Measurements from ENCODE around the gene CNPY4. TPM values are rescaled to one million over a fixed set of nuclear protein-coding genes. Genes with fewer than 3 reads are reported as not detected.
A peak's percentile ranks its signal among the peaks of the same experiment; 100 is the strongest.

The CNPY4 gene
- total RNA-seq, 2 donors from 2014 or later = 15.0 to 21.6 TPM

DNA sequence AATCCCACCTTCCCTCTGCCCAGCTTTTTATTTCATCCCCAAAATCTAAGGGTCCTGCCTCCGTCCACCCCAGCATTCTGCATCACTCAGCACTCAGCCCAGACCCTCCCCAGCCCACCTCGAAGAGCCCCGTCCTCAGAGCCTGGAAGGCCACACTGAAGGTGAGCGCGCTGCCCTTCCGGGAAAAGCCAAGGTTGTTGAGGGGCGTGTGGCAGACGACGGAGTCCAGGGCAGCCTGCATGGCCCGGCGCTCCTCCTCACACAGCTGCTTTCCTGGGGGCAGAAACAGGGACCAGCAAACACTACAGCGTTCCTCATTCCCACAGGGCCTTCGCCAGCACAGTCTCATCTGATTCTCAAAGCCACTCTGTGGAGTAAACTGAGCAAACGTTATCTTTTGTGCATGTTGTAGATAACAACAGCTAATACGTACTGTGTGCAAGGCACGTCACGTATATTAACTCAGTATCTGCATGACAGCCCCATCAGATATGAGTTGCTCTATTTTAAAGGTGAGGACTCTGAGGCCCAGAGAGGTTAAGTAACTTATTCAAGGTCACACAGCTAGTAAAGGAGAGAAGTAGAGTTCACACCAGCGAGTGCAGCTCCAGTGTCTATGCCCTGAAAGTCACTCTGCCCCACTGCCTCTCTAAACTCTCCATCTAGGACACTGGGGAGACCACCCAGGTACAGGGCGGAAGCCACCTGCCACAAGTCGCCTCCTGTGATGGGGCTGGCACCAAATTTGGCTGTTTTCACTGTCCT lies 36.3 kb downstream of the CNPY4 start:
- Mint-ChIP-seq H3K27ac (peak overlapping the region; percentile 86), H3K36me3 (ENCODE audit: low read depth) (peaks cover 66% of the 10 kb centered on the region), H3K27me3 (no peaks in the 10 kb centered on the region), H3K4me1 (peaks cover 14% of the 10 kb centered on the region), H3K9me3 (no peaks in the 10 kb centered on the region), H3K4me3 (no peak overlapping the region)
- no peak for ATAC-seq (replicated peaks)

DNA sequence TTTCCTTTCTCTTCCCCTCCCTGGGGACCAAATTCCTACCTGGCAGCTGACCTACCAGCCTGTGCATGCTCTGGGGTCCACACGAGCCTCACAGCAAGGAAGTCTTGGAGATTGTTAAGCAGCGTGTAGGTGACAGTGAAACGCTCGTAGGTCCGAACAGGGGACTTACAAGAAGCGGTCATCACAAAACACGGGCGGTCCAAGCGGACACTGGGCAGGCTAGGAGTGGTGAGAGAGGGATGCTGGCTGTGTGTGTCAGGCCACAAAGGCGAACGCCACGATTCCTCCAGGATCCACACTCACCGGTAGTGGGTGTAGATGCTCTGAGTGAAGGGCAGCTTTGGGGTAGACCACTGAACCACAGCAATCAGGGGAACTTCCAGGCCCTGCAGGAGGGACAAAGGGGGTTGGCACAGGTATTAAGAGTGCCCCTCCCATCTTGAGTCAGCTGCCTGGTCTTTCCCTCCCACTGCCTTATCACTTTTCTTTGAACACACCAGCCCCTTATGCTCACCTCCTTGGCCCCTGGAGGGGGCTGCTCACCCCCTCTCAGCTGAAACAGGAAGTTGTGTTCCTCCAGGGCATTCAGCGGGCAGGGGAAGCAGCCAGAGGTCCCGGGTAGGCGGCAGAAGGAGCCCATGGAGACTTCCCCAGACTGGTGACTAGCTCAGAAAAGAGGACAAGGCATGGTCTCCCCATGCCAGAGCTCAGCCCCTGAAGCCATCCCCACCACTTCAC lies 37.1 kb downstream of the CNPY4 start:
- H3K27ac Mint-ChIP-seq = peak overlapping the region; percentile 86
- peak overlapping the region; percentile 82 for H3K4me3 Mint-ChIP-seq
- no peaks in the 10 kb centered on the region for H3K9me3 Mint-ChIP-seq
- H3K36me3 Mint-ChIP-seq (ENCODE audit: low read depth) = peaks cover 60% of the 10 kb centered on the region
- ATAC-seq (replicated peaks) = no peak
- no peaks in the 10 kb centered on the region for H3K27me3 Mint-ChIP-seq
- peaks cover 14% of the 10 kb centered on the region for H3K4me1 Mint-ChIP-seq

DNA sequence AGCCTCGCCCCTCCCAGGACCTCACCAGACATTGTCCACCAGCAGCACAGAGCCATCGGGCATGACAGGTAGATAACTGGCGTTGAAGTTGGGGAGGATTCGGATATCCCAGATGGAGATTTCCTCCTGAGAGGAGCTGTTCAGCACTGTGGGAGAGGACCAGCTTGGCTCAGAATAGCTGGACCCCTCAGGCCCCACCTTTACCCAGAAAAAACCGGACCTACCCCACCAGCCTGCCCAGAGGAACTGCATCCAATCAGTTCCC lies 37.6 kb downstream of the CNPY4 start:
- Mint-ChIP-seq H3K36me3 (ENCODE audit: low read depth) (peaks cover 55% of the 10 kb centered on the region), H3K27ac (peak overlapping the region; percentile 86)
- ATAC-seq (replicated peaks) = no peak

DNA sequence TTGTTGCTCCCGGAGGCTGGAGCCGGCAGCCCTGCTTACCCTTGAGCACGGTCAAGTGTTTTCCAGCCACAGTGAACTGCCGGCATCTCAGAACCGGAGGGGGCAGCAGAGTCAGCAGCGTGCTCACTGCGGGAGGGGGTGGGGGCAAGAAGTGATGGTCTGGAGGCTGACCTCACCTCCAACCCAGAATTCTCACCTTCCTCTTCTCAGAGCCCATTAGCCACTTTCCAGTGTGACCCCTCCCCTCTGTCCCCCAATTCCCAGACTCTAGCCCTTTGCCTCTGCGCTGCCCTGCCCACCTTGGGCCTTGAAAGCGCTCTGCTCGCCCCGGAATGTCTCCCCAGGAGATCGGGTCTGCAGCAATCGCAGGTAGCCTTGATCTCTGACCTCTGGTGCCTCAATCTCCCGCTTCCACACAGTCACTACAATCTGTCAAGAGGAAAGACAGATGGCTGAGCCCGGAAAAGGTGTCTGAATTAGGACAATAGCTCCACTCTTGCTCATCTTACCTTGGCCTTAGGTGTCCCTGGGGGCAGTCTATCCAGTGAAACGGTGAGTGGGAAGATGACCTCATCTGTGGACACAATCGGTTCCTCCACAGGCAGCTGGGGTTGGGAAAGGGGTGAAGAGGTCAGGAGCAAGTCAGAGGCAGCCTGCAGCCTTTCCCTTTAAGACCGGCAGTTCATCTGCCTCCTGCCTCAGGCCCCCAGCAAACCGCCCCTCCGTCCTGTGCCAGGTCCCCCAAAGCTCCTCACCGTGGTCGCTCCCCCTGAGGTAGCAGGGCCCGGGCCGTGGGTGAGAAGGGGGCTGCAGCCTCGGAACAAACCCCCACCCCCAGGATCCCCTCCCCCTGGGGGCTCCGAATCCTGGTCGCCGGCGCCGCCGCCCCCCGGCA lies 38.1 kb downstream of the CNPY4 start:
- no peaks in the 10 kb centered on the region for H3K27me3 Mint-ChIP-seq
- peak overlapping the region; percentile 82 for H3K4me3 Mint-ChIP-seq
- peaks cover 10% of the 10 kb centered on the region for H3K4me1 Mint-ChIP-seq

More for the DNA sequence above, 37.6 kb downstream of the CNPY4 start:
- Mint-ChIP-seq H3K4me3 (peak overlapping the region; percentile 82), H3K27me3 (no peaks in the 10 kb centered on the region), H3K9me3 (no peaks in the 10 kb centered on the region), H3K4me1 (peaks cover 14% of the 10 kb centered on the region)

DNA sequence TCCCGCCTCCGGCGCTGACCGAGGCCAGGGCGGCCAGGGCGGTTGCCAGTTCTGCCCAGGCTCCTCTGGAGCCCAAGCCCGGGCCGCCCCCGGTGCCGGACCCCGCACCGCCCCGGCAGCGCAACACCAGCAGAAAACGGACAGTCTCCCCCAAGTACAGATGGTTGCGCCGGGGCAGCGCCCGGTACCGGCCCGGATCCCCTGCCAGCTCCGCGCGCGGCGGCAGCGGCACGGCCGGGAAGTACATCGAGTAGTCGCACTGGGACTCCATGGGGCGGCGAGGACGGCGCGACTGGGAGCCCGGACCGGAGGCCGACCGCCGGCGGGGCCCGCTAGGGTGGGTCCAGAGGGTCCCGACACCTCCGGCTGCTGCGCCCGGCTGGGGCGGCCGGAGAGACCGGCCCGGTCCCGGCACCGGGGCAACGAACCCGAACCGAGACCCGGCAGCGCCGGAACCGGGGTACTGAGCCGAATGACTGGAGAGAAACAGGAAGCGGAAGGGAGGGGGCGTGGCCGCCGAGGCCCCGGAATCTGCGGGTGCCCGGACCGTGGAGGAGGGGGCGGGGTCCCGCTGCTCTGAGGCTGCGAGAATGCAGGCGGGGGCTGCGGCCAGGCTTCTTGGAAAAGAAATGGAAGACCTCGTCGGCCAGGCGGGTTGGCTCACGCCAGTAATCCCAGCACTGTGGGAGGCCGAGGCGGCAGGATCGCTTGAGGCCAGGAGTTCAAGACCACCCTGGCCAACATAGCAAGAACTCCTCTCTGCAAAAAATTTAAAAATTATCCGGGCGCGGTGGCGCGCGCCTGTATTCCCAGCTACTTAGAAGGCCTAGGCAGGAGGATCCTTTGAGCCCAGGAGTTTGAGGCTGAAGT lies 39.0 kb downstream of the CNPY4 start, which contains the start of gene TRAPPC14:
Gene TRAPPC14 (minus strand): TSS at position 495 of the 870 bp plus-strand sequence. CDS start 224 bp downstream, at position 271.
- Mint-ChIP-seq H3K27ac (peak within 1 kb of the TSS; percentile 86), H3K4me1 (peaks cover 14% of the 10 kb centered on the region), H3K9me3 (no peaks in the 10 kb centered on the region), H3K4me3 (peak within 1 kb of the TSS; percentile 82), H3K36me3 (ENCODE audit: low read depth) (peaks cover 40% of the 10 kb centered on the region), H3K27me3 (no peaks in the 10 kb centered on the region)
- ATAC-seq (replicated peaks) = peak; percentile 93

More for the DNA sequence above, 38.1 kb downstream of the CNPY4 start:
- H3K9me3 Mint-ChIP-seq = no peaks in the 10 kb centered on the region
- H3K36me3 Mint-ChIP-seq (ENCODE audit: low read depth) = peaks cover 49% of the 10 kb centered on the region
- no peak for ATAC-seq (replicated peaks)
- peak overlapping the region; percentile 86 for H3K27ac Mint-ChIP-seq

DNA sequence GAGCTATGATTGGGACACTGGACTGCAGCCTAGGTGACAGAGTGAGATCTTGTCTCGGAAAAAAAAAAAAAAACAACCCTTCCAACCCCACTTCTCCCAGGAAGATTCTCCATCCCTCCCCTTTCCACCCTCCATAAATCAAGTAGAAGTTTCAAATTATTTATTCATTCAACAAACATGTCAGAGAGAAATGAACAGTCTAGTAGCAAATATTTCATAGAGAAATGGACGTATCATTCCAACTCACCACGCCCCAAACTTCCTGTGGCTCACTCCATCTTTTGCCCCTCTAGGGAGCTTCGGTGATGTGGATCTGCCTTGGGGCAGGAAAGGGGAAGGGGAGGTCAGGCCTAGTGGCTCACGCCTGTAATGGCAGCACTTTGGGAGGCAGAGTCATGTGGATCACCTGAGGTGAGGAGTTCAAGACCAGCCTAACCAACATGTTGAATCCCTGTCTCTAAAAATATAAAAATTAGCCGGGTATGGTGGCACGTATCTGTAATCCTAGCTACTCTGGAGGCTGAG lies 39.7 kb downstream of the CNPY4 start:
- Mint-ChIP-seq H3K27ac (peak overlapping the region; percentile 73), H3K9me3 (no peaks in the 10 kb centered on the region), H3K4me1 (peaks cover 16% of the 10 kb centered on the region), H3K4me3 (peak overlapping the region; percentile 82), H3K27me3 (no peaks in the 10 kb centered on the region), H3K36me3 (ENCODE audit: low read depth) (peaks cover 34% of the 10 kb centered on the region)
- no peak for ATAC-seq (replicated peaks)

DNA sequence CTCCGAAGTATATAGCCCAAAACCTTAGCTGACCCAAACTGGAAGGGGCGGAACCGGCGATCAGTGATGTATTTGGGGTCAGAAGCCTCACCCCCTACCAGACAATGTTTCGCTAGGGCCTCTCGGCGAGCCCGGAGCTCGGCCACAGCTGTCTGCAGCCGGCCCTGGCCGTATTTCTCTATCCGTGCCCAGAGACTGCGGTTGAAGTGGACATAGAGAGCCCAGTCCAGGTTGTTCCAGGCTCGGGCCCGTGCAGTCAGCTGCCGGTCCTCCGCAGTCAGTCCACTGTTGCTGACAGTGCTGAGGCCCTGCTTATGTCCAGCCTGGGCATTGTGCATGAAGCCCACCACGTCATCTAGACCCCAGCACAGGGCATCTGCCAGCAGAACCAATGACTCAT lies 40.6 kb downstream of the CNPY4 start:
- Mint-ChIP-seq H3K36me3 (ENCODE audit: low read depth) (peaks cover 26% of the 10 kb centered on the region), H3K9me3 (no peaks in the 10 kb centered on the region), H3K4me1 (peaks cover 16% of the 10 kb centered on the region), H3K4me3 (peak overlapping the region; percentile 82), H3K27ac (no peak overlapping the region), H3K27me3 (no peaks in the 10 kb centered on the region)
- ATAC-seq (replicated peaks) = no peak

DNA sequence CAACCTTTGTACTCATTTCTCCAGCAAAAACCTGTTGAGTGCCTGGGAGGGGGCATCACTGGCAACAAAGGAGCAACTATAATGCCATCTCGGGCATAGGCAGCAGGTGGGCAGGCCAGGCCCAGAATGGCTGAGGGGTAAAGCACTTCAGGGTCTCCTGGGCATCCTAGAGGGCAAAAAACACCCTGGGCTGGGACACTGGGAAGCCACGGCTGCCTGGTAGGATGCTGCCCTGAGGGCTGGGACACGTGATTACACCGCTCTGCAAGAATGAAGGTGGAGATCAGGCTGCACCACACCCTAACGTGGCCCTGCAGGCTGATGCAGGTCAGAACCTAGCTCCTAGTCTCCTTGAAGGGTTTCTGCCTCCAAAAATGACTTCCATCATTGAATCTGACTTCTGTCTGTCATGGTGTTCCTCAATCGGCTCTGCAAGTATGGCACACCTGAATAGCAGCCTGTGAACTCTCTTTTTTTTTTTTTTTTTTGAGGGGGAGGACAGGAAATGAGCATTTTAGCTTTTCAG lies 43.6 kb downstream of the CNPY4 start:
- Mint-ChIP-seq H3K4me3 (peak overlapping the region; percentile 63), H3K27me3 (no peaks in the 10 kb centered on the region), H3K9me3 (no peaks in the 10 kb centered on the region), H3K4me1 (peaks cover 31% of the 10 kb centered on the region), H3K36me3 (ENCODE audit: low read depth) (no peaks in the 10 kb centered on the region), H3K27ac (peak overlapping the region; percentile 63)
- peak; percentile 27 for ATAC-seq (replicated peaks)

DNA sequence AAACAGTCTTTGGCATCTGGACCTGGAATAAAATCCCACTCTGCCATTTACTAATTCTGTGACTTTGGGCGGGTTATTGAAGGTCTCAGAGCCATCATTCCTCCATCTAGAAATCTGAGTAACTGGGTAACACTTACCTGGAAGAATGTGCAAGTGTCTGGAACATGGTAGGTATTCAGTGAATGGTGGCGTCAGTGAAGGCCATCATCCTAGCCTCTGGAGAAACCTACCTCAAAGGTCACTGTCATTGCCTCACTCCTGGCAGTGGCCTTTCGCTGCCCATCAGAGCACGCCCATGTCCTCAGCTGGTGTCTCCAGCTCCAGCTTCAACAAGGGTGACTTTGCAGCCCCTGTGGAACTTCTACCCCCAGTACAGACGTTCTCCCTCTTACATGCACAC lies 44.4 kb downstream of the CNPY4 start:
- Mint-ChIP-seq H3K27ac (peak overlapping the region; percentile 63), H3K4me1 (peaks cover 39% of the 10 kb centered on the region), H3K4me3 (peak overlapping the region; percentile 63), H3K36me3 (ENCODE audit: low read depth) (no peaks in the 10 kb centered on the region), H3K27me3 (no peaks in the 10 kb centered on the region), H3K9me3 (no peaks in the 10 kb centered on the region)
- ATAC-seq (replicated peaks) = no peak

DNA sequence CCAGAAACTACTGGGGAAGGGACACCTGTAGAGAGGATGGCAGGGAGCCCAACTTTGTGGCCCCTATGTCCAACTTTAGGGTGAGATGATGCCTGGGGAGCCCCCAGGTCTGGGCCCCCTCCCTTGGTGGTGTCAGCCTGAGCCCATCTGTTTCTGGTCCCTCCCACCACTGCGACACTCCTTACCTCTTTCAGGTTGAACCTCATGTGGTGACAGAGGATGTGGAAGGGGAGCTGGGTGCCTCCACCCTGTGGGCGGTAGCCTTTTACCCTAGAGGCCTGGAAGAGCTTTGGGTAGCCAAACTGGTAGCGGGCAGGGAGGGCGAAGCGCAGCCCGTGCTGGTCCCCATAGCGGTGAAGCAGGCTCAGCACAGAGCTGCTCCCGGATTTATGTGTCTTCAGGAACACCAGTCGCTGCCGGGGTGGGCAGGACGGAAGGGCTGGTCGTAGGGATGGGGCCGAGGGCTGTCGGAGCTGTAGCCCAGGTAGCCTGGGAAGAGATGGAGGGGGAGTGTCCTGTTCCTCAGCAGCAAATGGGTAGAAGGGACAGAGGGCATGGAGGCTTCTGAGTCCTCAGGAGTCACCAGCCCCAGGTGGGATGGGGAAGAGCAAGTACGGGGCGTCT lies 47.0 kb downstream of the CNPY4 start:
- Mint-ChIP-seq H3K27me3 (peaks cover 5% of the 10 kb centered on the region), H3K9me3 (no peaks in the 10 kb centered on the region), H3K4me1 (peaks cover 46% of the 10 kb centered on the region), H3K36me3 (ENCODE audit: low read depth) (no peaks in the 10 kb centered on the region), H3K27ac (peak overlapping the region; percentile 82), H3K4me3 (peak overlapping the region; percentile 92)
- ATAC-seq (replicated peaks) = peak; percentile 62

DNA sequence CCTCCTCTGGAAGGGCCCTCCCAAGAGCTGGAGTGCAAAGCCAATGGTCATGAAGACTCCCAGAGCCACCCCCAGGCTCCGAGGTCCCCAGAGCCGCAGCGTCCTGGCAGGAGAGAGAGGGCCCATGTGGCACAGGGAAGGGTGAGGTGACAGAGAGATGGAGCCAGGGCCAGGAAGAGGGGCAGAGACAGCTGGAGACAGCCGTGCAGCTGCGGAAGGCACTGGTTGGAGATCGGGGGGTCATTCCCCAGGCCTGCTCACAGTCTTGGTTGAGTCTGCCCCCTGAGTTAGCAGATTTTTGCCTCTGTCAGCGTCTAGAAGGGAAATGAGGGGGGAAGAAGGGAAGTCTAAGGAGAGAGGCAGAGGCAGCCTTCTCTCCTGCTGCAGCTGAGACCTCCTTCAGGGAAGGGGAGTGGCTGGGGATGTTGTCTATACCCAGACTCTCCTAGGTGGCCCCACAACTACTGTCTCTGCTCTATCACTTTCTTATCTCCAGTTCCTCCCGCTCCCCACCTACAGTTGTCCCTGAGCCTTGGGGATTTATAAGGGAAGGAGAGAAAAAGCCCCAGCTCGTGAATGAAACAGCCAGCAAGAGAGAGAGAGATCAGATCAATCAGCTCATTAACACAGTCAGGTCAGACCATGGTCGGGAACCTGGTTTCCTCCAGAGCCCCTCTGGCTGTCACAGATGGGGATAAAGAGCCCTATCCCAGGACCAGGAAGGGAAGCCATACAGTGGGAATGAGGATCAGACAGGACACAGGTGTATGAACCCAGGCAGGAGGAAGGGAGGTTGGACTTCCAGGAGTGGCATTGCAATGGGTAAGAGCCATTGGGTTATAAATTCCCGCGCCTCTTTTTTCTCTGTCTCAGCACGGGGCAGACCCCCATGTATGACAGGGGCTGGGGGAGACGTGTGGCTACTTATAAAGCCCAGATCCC lies 47.8 kb downstream of the CNPY4 start:
- Mint-ChIP-seq H3K4me3 (peak overlapping the region; percentile 92), H3K4me1 (peaks cover 51% of the 10 kb centered on the region), H3K27ac (peak overlapping the region; percentile 82), H3K9me3 (no peaks in the 10 kb centered on the region), H3K36me3 (ENCODE audit: low read depth) (no peaks in the 10 kb centered on the region), H3K27me3 (peaks cover 5% of the 10 kb centered on the region)
- no peak for ATAC-seq (replicated peaks)

DNA sequence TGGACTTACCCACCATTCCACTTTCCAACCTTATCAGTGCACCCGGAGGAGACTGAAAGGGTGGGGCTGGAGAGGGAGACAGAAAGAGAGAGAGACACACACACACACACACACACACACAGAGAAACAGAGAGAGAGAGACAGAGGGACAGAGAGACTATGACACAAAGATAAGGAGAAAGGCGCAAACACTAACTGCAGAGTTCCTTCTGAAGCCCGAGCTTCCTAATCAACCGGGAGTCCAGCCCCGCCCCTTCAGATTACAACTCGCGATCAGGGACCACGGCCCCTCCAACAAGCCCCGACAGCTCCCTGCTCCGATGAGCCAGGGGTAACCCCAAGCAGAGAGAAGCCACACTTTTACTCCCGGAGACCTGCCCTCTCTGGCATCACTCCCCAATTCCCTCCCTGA lies 48.5 kb downstream of the CNPY4 start:
- ATAC-seq (replicated peaks) = peak; percentile 10
- no peaks in the 10 kb centered on the region for H3K36me3 Mint-ChIP-seq (ENCODE audit: low read depth)
- H3K9me3 Mint-ChIP-seq = no peaks in the 10 kb centered on the region
- peak overlapping the region; percentile 82 for H3K27ac Mint-ChIP-seq
- H3K27me3 Mint-ChIP-seq = peaks cover 5% of the 10 kb centered on the region
- H3K4me3 Mint-ChIP-seq = peak overlapping the region; percentile 92
- peaks cover 50% of the 10 kb centered on the region for H3K4me1 Mint-ChIP-seq

All from activated T-helper 17 cell treated with anti-CD3 and anti-CD28 coated beads, Interleukin-2, amount 50 U/mL, for 72 hours (primary cell).